Measurements from ENCODE around the gene GRID2IP. TPM values are rescaled to one million over a fixed set of nuclear protein-coding genes. Genes with fewer than 3 reads are reported as not detected.

GRID2IP gene
- total RNA-seq, 1 donor from 2014 or later = 0.13 TPM

GRCh38 chr7:6497994-6498393, 53.3 kb downstream of the GRID2IP start:
- H3K4me3 ChIP-seq (ENCODE audit: low read depth, low read length) = no peak overlapping the region
- DNase-seq (ENCODE audit: low read depth) = no peak
- no peak for TF ChIP-seq CTCF (IDR thresholded peaks at IDR 0.05; ENCODE audit: insufficient read depth, low read length, poor library complexity, severe bottlenecking)
- no peaks in the 10 kb centered on the region for H3K27me3 ChIP-seq (ENCODE audit: control insufficient read depth, insufficient read depth, low read length)
- no peaks in the 10 kb centered on the region for H3K36me3 ChIP-seq (ENCODE audit: control insufficient read depth, insufficient read depth, low read length)

DNA sequence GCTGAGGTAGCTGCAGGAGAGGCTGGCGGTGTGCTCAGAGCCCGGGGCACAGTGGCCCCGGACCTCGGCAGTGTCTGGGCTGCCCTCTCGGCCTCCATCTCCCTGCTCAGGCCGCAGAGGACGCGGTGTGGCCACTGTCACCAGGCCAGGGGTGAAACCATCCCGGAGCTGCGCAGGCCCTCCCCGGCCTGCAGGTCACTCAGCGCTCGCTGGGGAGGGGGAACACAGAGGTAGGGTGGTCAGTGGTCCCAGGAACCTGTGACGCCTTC, 53.7 kb downstream of the GRID2IP start:
- DNase-seq (ENCODE audit: low read depth) = no peak
- H3K4me3 ChIP-seq (ENCODE audit: low read depth, low read length) = no peak overlapping the region
- H3K27me3 ChIP-seq (ENCODE audit: control insufficient read depth, insufficient read depth, low read length) = peaks cover 2% of the 10 kb centered on the region
- TF ChIP-seq CTCF (IDR thresholded peaks at IDR 0.05; ENCODE audit: insufficient read depth, low read length, poor library complexity, severe bottlenecking) = no peak
- no peaks in the 10 kb centered on the region for H3K36me3 ChIP-seq (ENCODE audit: control insufficient read depth, insufficient read depth, low read length)

- H3K4me3 ChIP-seq (ENCODE audit: low read depth, low read length) = no peak overlapping the region
- peaks cover 2% of the 10 kb centered on the region for H3K27me3 ChIP-seq (ENCODE audit: control insufficient read depth, insufficient read depth, low read length)
- H3K36me3 ChIP-seq (ENCODE audit: control insufficient read depth, insufficient read depth, low read length) = no peaks in the 10 kb centered on the region
- TF ChIP-seq CTCF (IDR thresholded peaks at IDR 0.05; ENCODE audit: insufficient read depth, low read length, poor library complexity, severe bottlenecking) = no peak
- no peak for DNase-seq (ENCODE audit: low read depth)
Observed at GRCh38 chr7:6496842-6497636, 54.2 kb downstream of the GRID2IP start.

- no peak for TF ChIP-seq CTCF (IDR thresholded peaks at IDR 0.05; ENCODE audit: insufficient read depth, low read length, poor library complexity, severe bottlenecking)
- Histone ChIP-seq H3K36me3 (ENCODE audit: control insufficient read depth, insufficient read depth, low read length) (no peaks in the 10 kb centered on the region), H3K27me3 (ENCODE audit: control insufficient read depth, insufficient read depth, low read length) (peaks cover 2% of the 10 kb centered on the region), H3K4me3 (ENCODE audit: low read depth, low read length) (no peak overlapping the region)
- no peak for DNase-seq (ENCODE audit: low read depth)
Observed at GRCh38 chr7:6495597-6496262, 55.5 kb downstream of the GRID2IP start.

DNA sequence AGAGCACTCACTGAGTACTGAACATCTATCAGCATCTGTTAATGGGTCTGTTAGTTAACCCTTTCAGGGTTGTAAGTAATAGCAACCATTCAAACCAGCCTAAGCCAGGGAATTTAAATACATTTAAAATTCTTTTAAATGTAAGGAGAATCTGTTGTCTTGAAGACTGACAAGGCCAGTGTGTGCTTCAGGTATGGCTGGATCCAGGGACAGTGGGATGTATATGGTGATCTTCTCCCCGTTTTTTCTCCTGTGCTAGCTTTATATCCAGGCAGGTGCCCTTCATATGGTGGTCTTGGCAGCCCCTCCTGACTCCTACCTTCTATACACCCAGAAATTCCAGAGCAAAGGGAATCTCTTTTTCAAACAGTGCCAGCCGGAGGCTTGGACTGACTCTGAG, 56.9 kb downstream of the GRID2IP start:
- Histone ChIP-seq H3K36me3 (ENCODE audit: control insufficient read depth, insufficient read depth, low read length) (no peaks in the 10 kb centered on the region), H3K27me3 (ENCODE audit: control insufficient read depth, insufficient read depth, low read length) (peaks cover 2% of the 10 kb centered on the region), H3K4me3 (ENCODE audit: low read depth, low read length) (no peak overlapping the region)
- TF ChIP-seq CTCF (IDR thresholded peaks at IDR 0.05; ENCODE audit: insufficient read depth, low read length, poor library complexity, severe bottlenecking) = no peak
- DNase-seq (ENCODE audit: low read depth) = no peak

Data from kidney epithelial cell (primary cell).